ENCODE data around the gene SSPN. TPM values are rescaled to one million over a fixed set of nuclear protein-coding genes. Genes with fewer than 3 reads are reported as not detected.

Gene SSPN
- total RNA-seq, 1 experiment from 2014 or later = 10.4 TPM

DNA sequence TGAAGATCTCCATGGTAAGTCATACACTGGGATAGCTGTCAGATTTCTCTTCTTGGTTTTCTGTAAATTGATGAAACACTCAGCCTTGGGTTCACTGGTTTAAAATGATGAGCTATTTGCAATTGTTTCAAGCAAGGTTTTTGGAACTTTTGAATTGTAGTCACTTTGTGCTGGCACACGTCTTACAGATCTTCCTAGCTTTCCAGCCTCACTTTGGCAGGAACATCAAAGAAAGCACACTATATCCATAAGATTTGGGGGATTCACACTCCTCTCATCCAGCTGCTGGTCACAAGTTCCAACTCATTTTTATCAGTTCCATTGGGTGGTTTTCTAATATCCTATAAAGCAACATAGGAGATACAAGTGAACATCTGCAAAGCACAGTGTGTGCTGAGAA, 16.0 kb downstream of the SSPN start:
- no peak overlapping the region for H3K4me2 ChIP-seq
- H3K4me3 ChIP-seq = no peak overlapping the region
- H2AFZ ChIP-seq = no peak overlapping the region
- no peak overlapping the region for H3K27ac ChIP-seq
- TF ChIP-seq, protein P1, sequence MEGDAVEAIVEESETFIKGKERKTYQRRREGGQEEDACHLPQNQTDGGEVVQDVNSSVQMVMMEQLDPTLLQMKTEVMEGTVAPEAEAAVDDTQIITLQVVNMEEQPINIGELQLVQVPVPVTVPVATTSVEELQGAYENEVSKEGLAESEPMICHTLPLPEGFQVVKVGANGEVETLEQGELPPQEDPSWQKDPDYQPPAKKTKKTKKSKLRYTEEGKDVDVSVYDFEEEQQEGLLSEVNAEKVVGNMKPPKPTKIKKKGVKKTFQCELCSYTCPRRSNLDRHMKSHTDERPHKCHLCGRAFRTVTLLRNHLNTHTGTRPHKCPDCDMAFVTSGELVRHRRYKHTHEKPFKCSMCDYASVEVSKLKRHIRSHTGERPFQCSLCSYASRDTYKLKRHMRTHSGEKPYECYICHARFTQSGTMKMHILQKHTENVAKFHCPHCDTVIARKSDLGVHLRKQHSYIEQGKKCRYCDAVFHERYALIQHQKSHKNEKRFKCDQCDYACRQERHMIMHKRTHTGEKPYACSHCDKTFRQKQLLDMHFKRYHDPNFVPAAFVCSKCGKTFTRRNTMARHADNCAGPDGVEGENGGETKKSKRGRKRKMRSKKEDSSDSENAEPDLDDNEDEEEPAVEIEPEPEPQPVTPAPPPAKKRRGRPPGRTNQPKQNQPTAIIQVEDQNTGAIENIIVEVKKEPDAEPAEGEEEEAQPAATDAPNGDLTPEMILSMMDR (conservative IDR thresholded peaks at IDR 0.05) = no peak
- no peak for TF ChIP-seq EZH2 (IDR thresholded peaks at IDR 0.05; ENCODE audit: low read depth)
- CTCF ChIA-PET = no interaction called here
- intact Hi-C loops (cut with micrococcal nuclease; ENCODE audit: unreplicated experiment) = loop anchor here (2.0 kb wide), 1 partner anchor 13 kb away; no protein-coding TSS in a partner anchor
- H3K9me3 ChIP-seq (ENCODE audit: insufficient read depth, low read depth) = 0 out of 2 replicates have a peak, but pooled peaks cover 5% of the 10 kb centered on the region
- no peaks in the 10 kb centered on the region for H3F3A ChIP-seq (ENCODE audit: insufficient read depth, low read depth)
- no peaks in the 10 kb centered on the region for H3K9me2 ChIP-seq (ENCODE audit: insufficient read depth)
- H3K79me2 ChIP-seq (ENCODE audit: low read depth) = no peaks in the 10 kb centered on the region
- no peaks in the 10 kb centered on the region for H3K4me1 ChIP-seq (replicated peaks; ENCODE audit: insufficient read depth)
- H3K27me3 ChIP-seq (ENCODE audit: insufficient read depth, low read depth) = no peaks in the 10 kb centered on the region
- H3K36me3 ChIP-seq (ENCODE audit: low read depth) = no peaks in the 10 kb centered on the region
- DNase-seq = no peak
- POLR2A ChIA-PET (ENCODE audit: unreplicated experiment) = no interaction called here
- no peaks in the 10 kb centered on the region for H4K20me1 ChIP-seq (ENCODE audit: insufficient read depth)
- no TSS peak for BruUV-seq (replicated peaks)

DNA sequence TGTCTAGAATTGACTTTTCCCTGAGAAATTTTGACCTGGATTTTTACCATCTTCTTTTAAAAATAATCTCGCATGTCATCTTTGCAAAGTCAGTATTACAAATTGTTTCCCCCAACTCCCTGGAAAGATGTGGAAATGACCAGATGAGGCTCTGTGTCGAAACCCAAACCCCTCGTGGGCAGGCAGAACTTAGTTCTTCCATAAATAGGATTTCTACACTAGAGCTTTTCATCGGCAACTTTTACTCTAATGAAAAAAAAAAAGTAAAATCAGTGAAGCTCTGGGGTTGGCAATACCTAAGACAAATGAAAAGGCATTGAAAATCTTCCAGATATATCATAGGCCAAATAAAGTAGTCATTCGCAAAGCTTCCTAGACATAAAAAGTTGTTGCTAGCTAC, 17.0 kb downstream of the SSPN start:
- no peaks in the 10 kb centered on the region for H4K20me1 ChIP-seq (ENCODE audit: insufficient read depth)
- POLR2A ChIA-PET (ENCODE audit: unreplicated experiment) = no interaction called here
- CTCF ChIA-PET = interaction anchor here (0.6 kb wide), 1 partner anchor 1497 kb away, joined by 3 read pairs; no protein-coding TSS in a partner anchor
- no peaks in the 10 kb centered on the region for H3K79me2 ChIP-seq (ENCODE audit: low read depth)
- H3K27ac ChIP-seq = no peak overlapping the region
- no peak overlapping the region for H3K4me3 ChIP-seq
- H3K9me2 ChIP-seq (ENCODE audit: insufficient read depth) = no peaks in the 10 kb centered on the region
- H2AFZ ChIP-seq = no peak overlapping the region
- TF ChIP-seq, protein P1 (conservative IDR thresholded peaks at IDR 0.05) = no peak
- TF ChIP-seq EZH2 (IDR thresholded peaks at IDR 0.05; ENCODE audit: low read depth) = no peak
- intact Hi-C loops (cut with micrococcal nuclease; ENCODE audit: unreplicated experiment) = no loop called here
- no TSS peak for BruUV-seq (replicated peaks)
- 0 out of 2 replicates have a peak, but pooled peaks cover 5% of the 10 kb centered on the region for H3K9me3 ChIP-seq (ENCODE audit: insufficient read depth, low read depth)
- H3K4me2 ChIP-seq = no peak overlapping the region
- H3K36me3 ChIP-seq (ENCODE audit: low read depth) = no peaks in the 10 kb centered on the region
- H3K4me1 ChIP-seq (replicated peaks; ENCODE audit: insufficient read depth) = no peaks in the 10 kb centered on the region
- no peaks in the 10 kb centered on the region for H3K27me3 ChIP-seq (ENCODE audit: insufficient read depth, low read depth)
- no peaks in the 10 kb centered on the region for H3F3A ChIP-seq (ENCODE audit: insufficient read depth, low read depth)
- DNase-seq = no peak

DNA sequence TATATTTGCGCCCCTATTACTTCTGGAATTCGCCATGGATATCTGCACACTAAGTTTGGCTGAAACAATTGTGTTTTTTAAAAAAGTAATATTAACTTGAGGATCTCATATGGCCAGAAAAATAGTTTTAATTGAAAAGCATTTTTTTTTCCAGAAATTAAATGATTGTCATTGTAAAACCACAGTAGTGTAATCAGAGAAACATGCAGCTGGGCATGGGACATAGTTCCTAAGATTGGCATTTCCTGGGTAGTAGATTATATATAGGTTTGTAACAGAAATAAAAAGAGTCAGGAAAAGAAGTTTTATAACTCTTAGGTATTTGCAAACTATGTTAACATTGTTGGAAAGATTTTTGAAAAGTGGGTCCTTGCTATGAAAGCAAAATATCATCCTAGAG, 17.6 kb downstream of the SSPN start:
- intact Hi-C loops (cut with micrococcal nuclease; ENCODE audit: unreplicated experiment) = no loop called here

More for the DNA sequence above, 17.6 kb downstream of the SSPN start:
- H2AFZ ChIP-seq = no peak overlapping the region
- no TSS peak for BruUV-seq (replicated peaks)
- H3K27me3 ChIP-seq (ENCODE audit: insufficient read depth, low read depth) = no peaks in the 10 kb centered on the region
- no peaks in the 10 kb centered on the region for H4K20me1 ChIP-seq (ENCODE audit: insufficient read depth)
- H3K4me1 ChIP-seq (replicated peaks; ENCODE audit: insufficient read depth) = no peaks in the 10 kb centered on the region
- no peaks in the 10 kb centered on the region for H3K36me3 ChIP-seq (ENCODE audit: low read depth)
- no peak for TF ChIP-seq EZH2 (IDR thresholded peaks at IDR 0.05; ENCODE audit: low read depth)
- TF ChIP-seq, protein P1 (conservative IDR thresholded peaks at IDR 0.05) = no peak
- H3K4me2 ChIP-seq = no peak overlapping the region
- 0 out of 2 replicates have a peak, but pooled peaks cover 5% of the 10 kb centered on the region for H3K9me3 ChIP-seq (ENCODE audit: insufficient read depth, low read depth)
- ChIA-PET CTCF (no interaction called here), POLR2A (ENCODE audit: unreplicated experiment) (interaction anchor here (0.5 kb wide), 1 partner anchor 27 kb away, joined by 7 read pairs; no protein-coding TSS in a partner anchor)
- no peaks in the 10 kb centered on the region for H3F3A ChIP-seq (ENCODE audit: insufficient read depth, low read depth)
- H3K4me3 ChIP-seq = no peak overlapping the region
- no peaks in the 10 kb centered on the region for H3K9me2 ChIP-seq (ENCODE audit: insufficient read depth)
- no peaks in the 10 kb centered on the region for H3K79me2 ChIP-seq (ENCODE audit: low read depth)
- no peak for DNase-seq
- H3K27ac ChIP-seq = no peak overlapping the region

Data from PC-9 (cell line).